RWPE1 (cell line): ENCODE measurements around the gene ATXN10.
"Not testable (repeated sequence)": the region's sequence is repeated elsewhere in the genome, so short reads cannot be mapped to it uniquely, and the experiment has no call there.

Experiments
- CTCF ChIA-PET: fragments of 350-600 bp; sonication (Branson Sonifier 250); formaldehyde crosslinking; extraction: SDS; loops from one replicate; lab custom pipeline; 2021; lab: Yijun Ruan, JAX
- POLR2A ChIA-PET: fragments of 400-600 bp; formaldehyde crosslinking; extraction: SDS; loops from one replicate; lab custom pipeline; 2020; ENCODE audit warnings: antibody characterized with exemption; ENCODE audit not compliant: low non-redundant PET; lab: Yijun Ruan, JAX
- DNase-seq: peaks from one replicate; pipeline ENCODE4 v3.0.0; 2012; ENCODE audit warnings: low spot score
- H3K27ac ChIP-seq: fragments of 450-650 bp; 2 replicates; pipeline ENCODE4 v1.5.1; 2017
- CTCF ChIP-seq: fragments of 450-650 bp; conservative IDR thresholded peaks from 2 replicates; pipeline ENCODE4 v1.5.1; 2017; ENCODE audit warnings: low read depth, mild to moderate bottlenecking

ATXN10 gene

DNA sequence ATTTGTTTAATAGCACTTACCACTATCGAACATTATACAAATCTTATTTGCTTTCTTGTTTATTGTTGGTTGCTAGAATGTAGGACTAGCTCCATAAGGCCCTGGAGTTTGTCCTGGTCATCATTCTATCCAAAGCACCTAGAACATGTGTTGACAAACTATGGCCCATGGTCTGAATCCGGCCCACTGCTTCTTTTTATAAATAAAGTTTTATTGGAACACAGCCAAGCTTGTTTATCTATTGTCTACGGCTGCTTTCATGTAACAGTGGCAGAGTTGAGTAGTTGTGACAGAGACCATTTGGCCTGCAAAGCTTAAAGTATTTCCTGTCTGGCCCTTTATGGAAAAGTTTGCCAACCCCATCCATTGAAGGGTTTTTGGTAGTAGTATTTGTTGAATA lies 38.8 kb downstream of the ATXN10 start:
- H3K27ac ChIP-seq, result no peak overlapping the region
- POLR2A ChIA-PET, result no interaction called here
- no peak for TF ChIP-seq CTCF
- DNase-seq, result no peak
- CTCF ChIA-PET, result no interaction called here

DNA sequence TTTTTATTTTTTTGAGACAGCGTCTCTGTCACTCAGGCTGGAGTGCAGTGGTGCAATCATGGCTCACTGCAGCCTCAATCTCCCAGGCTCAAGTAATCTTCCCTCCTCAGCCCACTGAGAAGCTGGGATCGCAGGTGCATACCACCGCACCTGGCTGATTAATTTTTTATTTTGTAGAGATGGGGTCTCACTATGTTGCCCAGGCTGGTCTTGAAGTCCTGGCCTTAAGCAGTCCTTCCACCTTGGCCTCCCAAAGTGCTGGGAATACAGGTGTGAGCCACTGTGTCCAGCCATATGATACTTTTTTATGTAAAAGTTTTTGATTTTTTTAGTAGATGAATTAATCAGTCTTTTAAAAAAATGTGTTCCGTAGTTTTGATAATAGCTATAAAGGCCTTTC lies 42.8 kb downstream of the ATXN10 start:
- DNase-seq, H3K27ac ChIP-seq, CTCF ChIA-PET, POLR2A ChIA-PET: not testable (repeated sequence)

- no peak for TF ChIP-seq CTCF
- ChIA-PET CTCF (no interaction called here), POLR2A (no interaction called here)
- DNase-seq, result peak; percentile 34
- no peak overlapping the region for H3K27ac ChIP-seq
Observed at GRCh38 chr22:45717789-45718188, 46.2 kb downstream of the ATXN10 start.

- H3K27ac ChIP-seq, result no peak overlapping the region
Observed at GRCh38 chr22:45718391-45718790, 46.8 kb downstream of the ATXN10 start.

GRCh38 chr22:45720839-45721378 lies 49.3 kb downstream of the ATXN10 start:
- no peak for DNase-seq
- ChIA-PET CTCF (no interaction called here), POLR2A (no interaction called here)
- no peak overlapping the region for H3K27ac ChIP-seq
- TF ChIP-seq CTCF, result no peak

More at GRCh38 chr22:45718391-45718790, 46.8 kb downstream of the ATXN10 start:
- ChIA-PET POLR2A (no interaction called here), CTCF (no interaction called here)
- no peak for DNase-seq
- no peak for TF ChIP-seq CTCF

DNA sequence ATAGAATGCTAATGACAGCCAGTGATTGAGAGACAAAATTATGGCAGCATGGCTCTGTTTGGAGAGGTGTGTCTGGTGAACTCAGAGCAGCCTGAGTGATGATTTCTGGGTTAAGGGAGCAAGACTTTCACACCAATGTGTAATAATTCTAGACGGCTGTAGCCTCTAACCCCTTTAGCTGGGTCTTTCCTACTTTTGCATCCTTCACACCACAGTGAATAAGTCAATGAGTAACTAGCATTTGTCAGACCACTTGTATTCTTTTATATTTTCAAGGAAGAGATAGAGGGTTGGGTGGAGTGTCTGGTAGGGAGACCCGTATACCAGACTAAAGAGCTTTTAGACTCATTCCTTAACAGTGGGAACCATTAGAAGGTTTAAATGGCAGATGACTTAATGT lies 50.4 kb downstream of the ATXN10 start:
- DNase-seq, result no peak
- ChIA-PET CTCF (interaction anchor here (0.6 kb wide), 1 partner anchor 110 kb away, joined by 4 read pairs; no protein-coding TSS in a partner anchor), POLR2A (no interaction called here)
- no peak for TF ChIP-seq CTCF
- no peak overlapping the region for H3K27ac ChIP-seq

DNA sequence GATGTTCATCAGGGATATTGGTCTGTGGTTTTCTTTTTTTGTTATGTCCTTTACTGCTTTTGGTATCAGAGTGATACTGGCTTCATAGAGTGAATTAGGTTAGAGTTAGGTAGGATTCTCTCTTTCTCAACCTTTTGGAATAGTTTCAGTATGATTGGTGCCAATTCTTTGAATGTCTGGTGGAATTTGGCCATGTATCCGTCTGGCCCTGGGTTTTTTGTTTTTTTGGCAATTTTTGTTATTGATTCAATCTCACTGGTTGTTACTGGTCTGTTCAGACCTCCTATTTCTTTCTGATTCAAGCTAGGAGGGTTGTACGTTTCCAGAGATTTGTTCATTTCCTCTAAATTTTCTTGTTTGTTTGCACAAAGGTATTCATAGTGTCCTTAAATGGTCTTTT lies 54.4 kb downstream of the ATXN10 start:
- no peak for DNase-seq
- ChIA-PET CTCF (no interaction called here), POLR2A (no interaction called here)
- no peak overlapping the region for H3K27ac ChIP-seq
- TF ChIP-seq CTCF, result no peak
